ENCODE results near the gene SFRP2. TPM values are rescaled to one million over a fixed set of nuclear protein-coding genes. Genes with fewer than 3 reads are reported as not detected.
A peak's percentile ranks its signal among the peaks of the same experiment; 100 is the strongest.

Gene SFRP2
- total RNA-seq, 1 donor from 2014 or later: 1.3 TPM

- DNase-seq (ENCODE audit: low spot score, unreplicated experiment): no peak
- H3K4me3 Mint-ChIP-seq (ENCODE audit: low read depth): no peak overlapping the region
- no peak overlapping the region for H3K27ac Mint-ChIP-seq
- H3K9me3 Mint-ChIP-seq (ENCODE audit: low read depth): no peaks in the 10 kb centered on the region
- H3K27me3 Mint-ChIP-seq: peaks cover 28% of the 10 kb centered on the region
- no peak for TF ChIP-seq CTCF (IDR thresholded peaks at IDR 0.05; ENCODE audit: unreplicated experiment)
- no peaks in the 10 kb centered on the region for H3K36me3 Mint-ChIP-seq (ENCODE audit: insufficient read depth)
- H3K4me1 Mint-ChIP-seq (ENCODE audit: low read depth): peaks cover 14% of the 10 kb centered on the region
These were observed 24.1 kb downstream of the SFRP2 start for GRCh38 chr4:153764601-153765368.

- no peak overlapping the region for H3K27ac Mint-ChIP-seq
- no peaks in the 10 kb centered on the region for H3K9me3 Mint-ChIP-seq (ENCODE audit: low read depth)
- H3K36me3 Mint-ChIP-seq (ENCODE audit: insufficient read depth): no peaks in the 10 kb centered on the region
- H3K4me3 Mint-ChIP-seq (ENCODE audit: low read depth): no peak overlapping the region
- H3K27me3 Mint-ChIP-seq: peaks cover 38% of the 10 kb centered on the region
- H3K4me1 Mint-ChIP-seq (ENCODE audit: low read depth): peaks cover 10% of the 10 kb centered on the region
- peak; percentile 37 for TF ChIP-seq CTCF (IDR thresholded peaks at IDR 0.05; ENCODE audit: unreplicated experiment)
- DNase-seq (ENCODE audit: low spot score, unreplicated experiment): no peak
These were observed 25.5 kb downstream of the SFRP2 start for GRCh38 chr4:153763404-153763803.

GRCh38 chr4:153759407-153760316 is 29.2 kb downstream of the SFRP2 start, which contains the start of gene RNF175:
TSS of gene RNF175 (minus strand) at chr4:153760024. CDS start at chr4:153759862, 162 bp downstream.
- H3K4me3 Mint-ChIP-seq (ENCODE audit: low read depth): peak within 1 kb of the TSS; percentile 67
- no peaks in the 10 kb centered on the region for H3K9me3 Mint-ChIP-seq (ENCODE audit: low read depth)
- peaks cover 6% of the 10 kb centered on the region for H3K4me1 Mint-ChIP-seq (ENCODE audit: low read depth)
- H3K27me3 Mint-ChIP-seq: peaks cover 65% of the 10 kb centered on the region
- no peaks in the 10 kb centered on the region for H3K36me3 Mint-ChIP-seq (ENCODE audit: insufficient read depth)
- no peak within 1 kb of the TSS for H3K27ac Mint-ChIP-seq
- DNase-seq (ENCODE audit: low spot score, unreplicated experiment): peak; percentile 40
- TF ChIP-seq CTCF (IDR thresholded peaks at IDR 0.05; ENCODE audit: unreplicated experiment): no peak

GRCh38 chr4:153758688-153759406 is 30.0 kb downstream of the SFRP2 start:
- peaks cover 3% of the 10 kb centered on the region for H3K9me3 Mint-ChIP-seq (ENCODE audit: low read depth)
- H3K4me3 Mint-ChIP-seq (ENCODE audit: low read depth): peak overlapping the region; percentile 67
- DNase-seq (ENCODE audit: low spot score, unreplicated experiment): no peak
- no peak for TF ChIP-seq CTCF (IDR thresholded peaks at IDR 0.05; ENCODE audit: unreplicated experiment)
- H3K36me3 Mint-ChIP-seq (ENCODE audit: insufficient read depth): no peaks in the 10 kb centered on the region
- peaks cover 65% of the 10 kb centered on the region for H3K27me3 Mint-ChIP-seq
- H3K4me1 Mint-ChIP-seq (ENCODE audit: low read depth): peaks cover 2% of the 10 kb centered on the region
- H3K27ac Mint-ChIP-seq: no peak overlapping the region

- Mint-ChIP-seq H3K4me3 (ENCODE audit: low read depth) (peak overlapping the region; percentile 67), H3K36me3 (ENCODE audit: insufficient read depth) (no peaks in the 10 kb centered on the region), H3K4me1 (ENCODE audit: low read depth) (peaks cover 2% of the 10 kb centered on the region), H3K27ac (no peak overlapping the region), H3K27me3 (peaks cover 61% of the 10 kb centered on the region), H3K9me3 (ENCODE audit: low read depth) (peaks cover 3% of the 10 kb centered on the region)
- TF ChIP-seq CTCF (IDR thresholded peaks at IDR 0.05; ENCODE audit: unreplicated experiment): no peak
- DNase-seq (ENCODE audit: low spot score, unreplicated experiment): no peak
These were observed 30.7 kb downstream of the SFRP2 start for GRCh38 chr4:153758136-153758535.

All from progenitor cell of endocrine pancreas (in vitro differentiated cells).